KG1 (cell line): Measurements from ENCODE around the gene PARVG.
"Not testable (repeated sequence)": the region's sequence is repeated elsewhere in the genome, so short reads cannot be mapped to it uniquely, and the experiment has no call there.

ENCODE experiments used
- DNase-seq: peaks from one replicate; lab custom pipeline; 2025; lab: John Stamatoyannopoulos, UW

Gene PARVG

DNA sequence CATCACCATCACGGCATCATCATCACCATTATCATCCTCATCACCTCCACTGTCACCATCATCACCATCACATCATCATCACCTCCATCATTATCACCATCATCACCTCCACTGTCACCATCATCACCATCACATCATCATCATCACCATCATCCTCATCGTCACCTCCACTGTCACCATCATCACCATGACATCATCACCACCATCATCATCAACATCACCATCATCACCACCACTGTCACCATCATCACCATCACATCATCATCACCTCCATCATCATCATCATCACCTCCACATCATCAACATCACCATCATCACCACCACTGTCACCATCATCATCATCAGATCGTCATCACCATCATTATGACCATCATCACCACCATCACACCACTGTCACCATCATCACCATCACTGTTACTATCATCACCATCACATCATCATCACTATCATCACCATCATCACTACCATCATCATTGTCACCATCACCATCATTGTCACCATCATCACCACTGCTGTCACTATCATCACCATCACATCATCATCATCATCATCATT, 32.8 kb downstream of the PARVG start:
- no peak for DNase-seq

- no peak for DNase-seq
Observed at GRCh38 chr22:44214187-44214586, 33.5 kb downstream of the PARVG start.

DNA sequence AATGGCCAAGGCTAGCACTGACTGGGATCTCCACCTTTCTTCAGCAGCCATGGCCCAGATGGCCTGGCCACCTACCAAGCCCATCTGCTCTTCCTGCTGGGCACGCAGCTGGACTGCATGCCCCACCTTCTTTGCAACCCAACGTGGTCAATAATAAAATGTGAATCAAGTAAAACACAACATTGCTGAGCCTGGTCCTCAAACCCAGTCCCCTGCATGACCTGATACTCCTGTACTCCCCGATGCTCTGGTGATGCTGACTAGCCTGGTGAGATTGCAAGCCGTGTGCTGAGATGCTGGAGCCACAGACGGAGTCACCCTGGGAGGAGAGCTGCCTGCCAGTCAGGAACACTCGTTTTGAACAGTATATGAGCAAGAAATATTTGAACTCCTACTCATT, 34.0 kb downstream of the PARVG start:
- DNase-seq, result no peak

- no peak for DNase-seq
Observed at GRCh38 chr22:44215287-44215686, 34.6 kb downstream of the PARVG start.

- no peak for DNase-seq
Observed at GRCh38 chr22:44217346-44217745, 36.6 kb downstream of the PARVG start.

- no peak for DNase-seq
Observed at GRCh38 chr22:44218071-44218470, 37.3 kb downstream of the PARVG start.

- no peak for DNase-seq
Observed at GRCh38 chr22:44219101-44219870, 38.6 kb downstream of the PARVG start.

- DNase-seq, result no peak
Observed at GRCh38 chr22:44220727-44221680, 40.3 kb downstream of the PARVG start.

DNA sequence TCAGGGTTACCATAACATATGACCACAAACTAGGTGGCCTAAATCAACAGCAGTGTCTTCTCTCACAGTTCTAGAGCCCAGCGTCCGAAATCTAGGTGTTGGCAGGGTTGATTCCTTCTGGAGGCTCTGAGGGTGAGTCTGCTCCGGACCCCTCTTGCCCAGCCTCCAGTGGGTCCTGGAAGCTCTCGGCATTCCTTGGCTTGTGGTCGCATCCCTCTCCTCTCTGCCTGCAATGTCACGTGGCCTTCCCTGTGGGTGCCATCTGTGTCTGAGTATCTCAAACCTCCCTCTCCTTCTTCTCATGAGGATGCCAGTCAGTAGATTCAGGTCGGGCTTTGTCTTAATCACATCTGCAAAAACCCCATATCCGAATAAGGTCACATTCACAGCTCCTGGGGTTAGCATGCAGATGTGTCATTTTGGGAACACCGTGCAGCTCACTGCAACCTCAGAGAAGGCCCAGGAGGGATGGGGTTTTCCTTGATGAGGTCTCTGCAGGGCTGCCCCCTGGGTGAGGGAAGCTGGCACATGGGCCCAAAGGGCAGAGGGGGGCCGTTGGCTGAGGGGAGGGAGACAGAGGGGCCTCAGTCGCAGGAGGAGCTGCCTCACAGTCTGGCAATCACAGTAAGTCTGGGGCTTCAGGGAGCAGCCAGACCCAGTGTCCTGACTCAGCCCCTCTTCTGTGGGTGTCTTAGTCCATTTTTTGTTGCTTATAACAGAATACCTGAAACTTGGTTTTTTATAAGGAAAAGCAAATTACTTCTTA, 41.2 kb downstream of the PARVG start:
- DNase-seq, result no peak

GRCh38 chr22:44224166-44224565, 43.4 kb downstream of the PARVG start:
- no peak for DNase-seq

DNA sequence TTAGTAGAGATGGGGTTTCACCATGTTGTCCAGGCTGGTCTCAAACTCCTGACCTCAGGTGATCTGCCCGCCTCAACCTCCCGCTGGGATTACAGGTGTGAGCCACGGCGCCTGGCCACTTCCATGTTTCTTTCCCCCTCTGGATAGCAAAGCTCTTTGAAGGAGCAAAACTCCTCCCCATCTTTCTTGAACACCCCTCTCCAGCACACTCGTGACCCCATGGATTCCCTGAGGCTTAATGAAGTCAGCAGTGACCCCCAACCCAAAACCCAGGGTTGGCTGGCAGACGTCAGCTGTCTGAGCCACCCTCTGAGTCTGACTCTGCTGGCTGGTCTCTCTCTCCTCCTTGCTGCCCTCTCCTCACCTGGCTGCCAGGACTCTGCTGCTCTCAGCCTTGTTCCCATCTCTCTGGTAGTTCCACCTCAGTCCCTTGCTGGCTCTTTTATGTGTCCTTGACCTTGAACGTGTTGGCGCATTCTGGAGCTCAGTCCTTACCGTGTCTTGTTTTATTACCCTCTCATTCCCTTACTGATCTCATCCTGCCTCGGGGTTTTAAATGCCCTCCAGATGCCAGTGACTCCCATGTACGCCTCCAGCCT, 44.5 kb downstream of the PARVG start:
- no peak for DNase-seq

DNA sequence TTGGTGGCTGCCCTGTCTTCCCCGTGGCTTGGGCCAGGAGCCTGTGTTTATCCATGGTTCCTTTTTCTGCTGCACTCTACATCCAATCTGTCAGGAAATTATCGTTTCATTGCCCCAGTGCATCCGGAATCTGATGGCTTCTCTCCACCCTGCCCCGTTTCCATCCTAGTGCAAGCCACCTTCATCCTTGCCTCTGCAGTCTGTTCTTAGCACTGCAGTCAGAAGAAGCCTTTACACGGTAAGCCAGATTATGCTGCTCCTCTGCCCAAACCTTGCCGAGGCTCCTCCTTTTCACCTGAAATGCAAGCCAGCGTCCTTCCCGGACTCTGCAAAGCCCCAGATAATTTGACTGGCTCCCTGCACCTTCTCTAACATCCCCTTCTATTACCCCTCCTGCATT, 45.1 kb downstream of the PARVG start:
- no peak for DNase-seq

DNA sequence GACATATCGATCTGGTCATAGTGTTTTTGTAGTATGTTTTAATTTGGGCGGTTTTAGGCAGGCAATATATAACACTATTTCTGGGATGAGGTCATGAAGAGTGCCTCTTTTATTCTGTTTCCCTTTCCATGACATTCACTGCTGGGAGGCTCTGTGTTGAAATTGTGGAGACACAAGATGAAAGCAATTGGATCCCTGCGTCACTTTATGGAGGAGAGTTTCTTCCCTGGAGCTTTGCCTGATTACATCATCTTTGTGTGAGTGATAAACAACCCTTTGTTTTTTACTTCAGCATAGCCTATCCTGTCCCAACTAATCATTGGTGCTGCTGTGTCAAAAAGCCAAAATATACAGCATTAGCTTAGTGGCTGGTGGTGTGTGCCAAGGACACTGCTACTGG, 48.6 kb downstream of the PARVG start:
- no peak for DNase-seq

- no peak for DNase-seq
Observed at GRCh38 chr22:44229809-44230208, 49.1 kb downstream of the PARVG start.

DNA sequence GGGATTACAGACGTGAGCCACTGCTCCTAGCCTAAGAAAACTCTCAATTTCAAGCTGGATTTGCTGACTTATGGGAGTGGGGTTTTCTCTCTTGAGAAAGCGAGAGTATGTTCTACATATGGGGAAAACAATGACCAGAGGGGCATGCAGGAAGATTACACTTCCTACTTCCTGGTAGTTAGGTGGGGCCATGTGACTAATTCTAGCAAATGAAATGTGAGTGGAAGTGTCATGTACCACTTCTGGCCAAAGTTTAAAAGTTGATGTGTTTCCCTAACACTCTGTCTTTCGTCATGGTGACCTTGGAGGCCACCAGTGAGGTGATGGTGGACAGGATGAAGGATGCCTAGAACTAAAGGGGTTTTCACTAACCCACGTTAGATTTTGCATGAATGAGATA, 50.5 kb downstream of the PARVG start:
- DNase-seq, result no peak

DNA sequence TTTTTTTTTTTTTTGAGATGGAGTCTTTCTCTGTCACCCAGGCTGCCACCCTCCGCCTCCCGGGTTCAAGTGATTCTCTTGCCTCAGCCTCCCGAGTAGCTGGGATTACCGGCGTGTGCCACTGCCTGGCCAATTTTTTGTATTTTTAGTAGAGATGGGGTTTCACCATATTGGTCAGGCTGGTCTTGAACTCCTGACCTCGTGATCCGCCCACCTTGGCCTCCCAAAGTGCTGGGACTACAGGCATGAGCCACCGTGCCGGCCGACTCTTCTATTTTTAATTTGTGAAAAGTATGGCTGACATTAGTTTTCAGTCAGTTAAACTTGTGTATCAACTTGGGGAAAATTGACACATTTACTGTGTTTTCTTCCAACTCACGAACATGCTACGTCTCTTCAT, 53.6 kb downstream of the PARVG start:
- not testable (repeated sequence) for DNase-seq

GRCh38 chr22:44237290-44237689, 56.6 kb downstream of the PARVG start:
- no peak for DNase-seq

GRCh38 chr22:44241121-44241520, 60.4 kb downstream of the PARVG start:
- not testable (repeated sequence) for DNase-seq

DNA sequence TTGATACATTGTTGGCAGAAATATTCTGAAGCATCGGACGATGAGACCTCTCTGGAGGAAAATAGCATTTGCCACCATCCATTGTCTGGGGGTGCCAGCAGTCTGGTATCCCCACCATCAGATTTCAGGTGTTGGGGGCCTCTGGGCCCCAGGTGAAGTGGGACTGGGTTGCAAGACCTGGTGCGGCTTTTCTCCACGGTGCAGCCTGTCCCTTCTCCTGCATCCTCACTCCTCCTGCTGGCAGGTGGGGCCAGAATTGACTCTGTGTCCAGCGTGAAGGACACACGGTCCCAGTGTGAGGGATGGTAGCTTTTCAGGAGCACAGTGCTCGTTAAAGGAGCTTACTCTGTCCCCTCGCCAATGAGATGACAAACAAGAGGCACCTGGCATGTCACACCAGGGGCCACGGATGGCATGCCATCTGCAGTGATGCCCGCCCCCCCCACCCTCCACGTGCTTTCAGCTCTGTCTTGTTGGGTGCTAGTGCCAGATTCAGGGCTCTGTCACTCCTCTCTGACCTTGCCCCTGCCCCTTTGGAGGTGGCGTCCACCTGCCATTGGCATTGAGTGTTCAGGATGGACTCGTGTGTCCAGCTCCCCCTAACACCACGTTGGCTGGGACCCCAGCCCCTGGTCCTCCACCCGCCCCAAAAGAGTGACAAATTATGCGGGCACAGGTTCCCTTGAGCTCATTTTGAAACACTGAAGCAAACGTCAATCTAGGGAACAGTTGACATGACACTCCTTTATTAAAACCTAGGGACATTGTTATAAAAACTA, 62.4 kb downstream of the PARVG start:
- no peak for DNase-seq

DNA sequence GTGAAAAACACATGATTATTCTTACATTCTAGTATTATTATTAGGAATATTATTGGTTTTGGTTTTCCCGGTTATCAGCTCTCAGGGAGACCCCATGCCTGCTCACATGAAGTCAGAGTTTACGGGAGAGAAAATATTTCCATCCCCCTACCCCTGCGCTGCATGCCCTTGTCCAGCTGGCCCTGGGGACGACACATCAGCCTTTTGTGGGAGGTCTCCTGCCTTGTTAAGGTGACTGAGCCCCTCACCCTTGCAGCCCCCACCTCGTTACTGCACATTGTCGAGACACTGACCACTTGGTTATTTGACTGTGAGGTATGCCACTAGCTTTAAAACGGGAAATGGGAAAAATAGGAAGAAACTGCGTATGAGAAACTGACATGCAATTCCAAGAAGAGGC, 63.0 kb downstream of the PARVG start:
- no peak for DNase-seq

DNA sequence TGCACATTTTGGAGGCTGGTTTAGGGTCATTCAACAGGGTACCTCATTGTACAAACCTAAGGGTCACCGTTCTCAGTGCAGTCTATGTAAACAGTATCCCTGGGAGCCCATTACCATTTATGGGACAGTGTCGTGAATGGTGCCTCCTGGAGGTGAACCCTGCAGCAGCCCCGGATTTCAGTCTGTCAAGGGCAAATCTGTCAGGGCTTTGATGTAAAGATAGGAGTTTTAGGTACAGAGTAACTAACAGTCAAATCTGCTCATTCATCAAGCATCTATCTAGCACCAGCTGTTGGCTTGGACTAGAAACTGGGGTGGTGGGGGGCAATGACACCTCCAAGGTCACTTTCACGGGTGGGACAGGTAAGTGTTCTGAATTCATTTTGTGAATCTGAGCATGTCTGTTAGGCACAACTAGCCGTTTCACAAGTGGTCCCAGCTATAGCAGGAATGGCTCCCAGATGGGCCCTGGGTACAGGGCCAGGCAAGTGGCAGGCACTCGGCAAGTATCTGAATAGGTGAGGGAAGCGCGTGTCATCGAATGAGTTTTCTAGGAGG, 63.6 kb downstream of the PARVG start:
- DNase-seq, result no peak
